Natural killer cell treated with Interleukin-12 subunit alpha and Interleukin-12 subunit beta and Interleukin-15 and Interleukin-18, amount 100 ng/mL, for 72 hours (primary cell): ENCODE measurements around the gene SMIM1. TPM values are rescaled to one million over a fixed set of nuclear protein-coding genes. Genes with fewer than 3 reads are reported as not detected.

ENCODE experiments used
- ATAC-seq, 2 donors: fragments of 150-1000 bp; cut with Tn5 transposase in 1 of 2; sonication (Bioruptor Pico), chemical (Tn5 transposase) in 1 of 2; 2 replicates each; pipeline ENCODE4 v1.10.0; 2021
- DNase-seq: peaks from one replicate; pipeline ENCODE4 v3.0.0; 2022; ENCODE audit warnings: low spot score
- H3K27ac Mint-ChIP-seq, 2 donors: 1 replicate in 1 of 2; 2 replicates in 1 of 2; pipeline ENCODE4 v1.8.0; 2022; ENCODE audit warnings: mixed read lengths in 2 of 2, mild to moderate bottlenecking in 1 of 2, moderate library complexity in 1 of 2
- H3K27me3 Mint-ChIP-seq, 2 donors: 1 replicate in 1 of 2; 2 replicates in 1 of 2; pipeline ENCODE4 v1.8.0; 2022; ENCODE audit warnings: mixed read lengths in 2 of 2
- H3K36me3 Mint-ChIP-seq: one replicate; pipeline ENCODE4 v1.8.0; 2022; ENCODE audit warnings: mixed read lengths
- H3K4me1 Mint-ChIP-seq, 2 donors: 1 replicate in 1 of 2; 2 replicates in 1 of 2; pipeline ENCODE4 v1.8.0; 2022; ENCODE audit warnings: low read depth in 2 of 2, mixed read lengths in 2 of 2, mild to moderate bottlenecking in 1 of 2
- H3K4me3 Mint-ChIP-seq: one replicate; pipeline ENCODE4 v1.8.0; 2022; ENCODE audit warnings: mixed read lengths
- H3K9me3 Mint-ChIP-seq: 2 replicates; pipeline ENCODE4 v1.8.0; 2022; ENCODE audit warnings: mixed read lengths
- total RNA-seq, 2 donors: library from RNA; stranded (reverse); gene quantifications; one replicate each; pipeline ENCODE4 v1.2.3, GENCODE V29; 2022

SMIM1 gene
- total RNA-seq, 2 donors from 2014 or later = not detected

DNA sequence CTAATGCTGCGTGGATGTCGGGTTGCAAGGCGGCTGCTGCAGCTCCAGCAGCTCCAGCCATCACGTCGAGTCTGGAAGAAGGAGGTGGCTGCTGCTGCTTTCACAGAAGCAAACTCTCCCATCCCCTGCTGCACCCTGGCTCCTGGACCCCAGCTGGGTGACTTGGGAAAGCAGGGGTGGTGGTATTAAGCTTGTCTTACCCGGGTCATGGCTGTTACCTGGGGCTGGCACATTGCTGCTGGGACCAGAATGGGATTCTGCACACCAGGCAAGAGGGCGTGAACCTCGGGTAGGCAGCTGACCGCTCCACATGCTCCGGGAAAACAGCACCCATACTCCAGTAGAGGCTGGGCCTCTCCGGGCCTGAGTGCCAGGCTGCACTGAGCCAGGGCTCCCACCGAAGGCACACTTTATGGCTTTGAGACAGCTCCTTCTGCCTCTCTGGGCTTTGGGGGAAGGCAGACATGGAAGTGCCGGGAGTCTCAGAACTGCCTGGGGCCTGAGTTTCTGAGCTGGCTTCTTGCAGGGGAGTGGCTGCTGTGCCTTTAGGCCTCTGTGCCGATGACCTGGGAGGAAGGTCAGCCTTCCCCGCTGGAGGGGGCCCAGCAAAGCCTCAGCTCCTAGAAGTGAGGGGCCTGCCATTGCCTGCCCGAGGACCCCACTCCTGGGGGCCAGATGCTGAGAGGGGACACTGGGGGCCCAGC, 1.2 kb downstream of the SMIM1 start:
- ATAC-seq = no peak

DNA sequence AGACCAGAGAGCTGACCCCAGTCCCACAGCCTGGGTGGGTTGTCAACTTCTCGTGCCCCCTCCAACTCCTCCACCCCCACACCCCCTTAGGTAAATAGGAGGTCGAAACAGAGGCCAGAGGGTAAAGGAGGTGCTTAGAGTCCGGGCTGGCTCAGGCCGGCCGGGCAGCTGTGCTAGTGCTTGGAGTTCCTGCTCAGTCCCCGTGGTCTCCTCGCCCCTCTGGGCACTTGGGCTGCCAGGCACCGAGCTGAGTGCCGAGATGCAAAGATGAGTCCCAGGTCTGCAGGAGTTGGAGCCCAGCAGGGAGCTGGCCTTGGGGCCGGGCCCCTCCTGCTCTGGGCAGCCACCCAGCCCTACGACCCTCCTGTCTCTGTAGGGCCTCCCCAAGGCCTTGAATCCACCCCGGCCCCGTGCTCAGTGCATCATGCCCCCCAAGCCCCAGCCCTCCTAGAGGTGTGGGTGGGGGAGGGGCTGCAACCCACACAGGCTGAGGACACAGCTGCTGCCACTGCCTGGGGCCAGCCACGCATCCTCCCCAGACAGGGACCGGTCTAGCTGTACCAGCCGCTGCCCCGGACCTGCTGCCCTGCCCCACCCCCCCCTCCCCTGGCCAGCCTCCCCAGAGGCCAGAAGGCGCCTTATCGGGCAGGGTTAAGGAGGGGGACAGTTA, 1.9 kb downstream of the SMIM1 start:
- Mint-ChIP-seq H3K27me3 (no peaks in the 10 kb centered on the region), H3K36me3 (no peaks in the 10 kb centered on the region), H3K27ac (no peak overlapping the region), H3K9me3 (no peaks in the 10 kb centered on the region), H3K4me1 (peaks cover 0 to 3% of the 10 kb centered on the region in 2 donors), H3K4me3 (no peak overlapping the region)
- ATAC-seq (no peak), DNase-seq (peak; percentile 54)

More for the DNA sequence above, 1.2 kb downstream of the SMIM1 start:
- H3K36me3 Mint-ChIP-seq = no peaks in the 10 kb centered on the region
- peak; percentile 44 for DNase-seq
- no peaks in the 10 kb centered on the region for H3K27me3 Mint-ChIP-seq
- no peak overlapping the region for H3K4me3 Mint-ChIP-seq
- H3K27ac Mint-ChIP-seq = no peak overlapping the region
- H3K4me1 Mint-ChIP-seq = peaks cover 0 to 3% of the 10 kb centered on the region in 2 donors
- H3K9me3 Mint-ChIP-seq = no peaks in the 10 kb centered on the region

DNA sequence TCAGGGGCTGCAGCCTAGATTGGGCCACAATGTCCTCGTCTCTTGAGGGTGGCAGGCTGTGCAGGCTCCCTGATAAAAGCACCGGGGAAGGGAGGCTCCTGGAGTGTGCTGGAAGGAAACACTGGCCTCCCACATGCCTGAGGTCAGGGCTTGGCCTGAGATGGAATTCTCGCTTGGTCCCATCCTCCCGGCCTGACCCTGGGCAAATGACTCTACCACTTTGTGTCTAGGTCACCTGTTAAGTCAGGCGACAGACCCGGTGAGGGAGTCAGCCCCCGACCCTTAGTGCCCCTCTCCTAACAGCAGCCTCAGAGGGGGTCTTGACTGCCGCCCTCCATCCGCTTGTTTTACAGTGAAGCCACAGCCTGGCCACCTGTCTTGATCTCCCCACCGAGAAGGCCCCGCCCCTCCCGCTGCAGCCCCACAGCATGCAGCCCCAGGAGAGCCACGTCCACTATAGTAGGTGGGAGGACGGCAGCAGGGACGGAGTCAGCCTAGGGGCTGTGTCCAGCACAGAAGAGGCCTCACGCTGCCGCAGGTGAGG, 2.5 kb downstream of the SMIM1 start:
- DNase-seq = peak; percentile 45
- Mint-ChIP-seq H3K27ac (no peak overlapping the region), H3K27me3 (no peaks in the 10 kb centered on the region), H3K9me3 (no peaks in the 10 kb centered on the region), H3K4me3 (no peak overlapping the region), H3K4me1 (peaks cover 0 to 3% of the 10 kb centered on the region in 2 donors), H3K36me3 (peaks cover 4% of the 10 kb centered on the region)
- ATAC-seq = no peak

DNA sequence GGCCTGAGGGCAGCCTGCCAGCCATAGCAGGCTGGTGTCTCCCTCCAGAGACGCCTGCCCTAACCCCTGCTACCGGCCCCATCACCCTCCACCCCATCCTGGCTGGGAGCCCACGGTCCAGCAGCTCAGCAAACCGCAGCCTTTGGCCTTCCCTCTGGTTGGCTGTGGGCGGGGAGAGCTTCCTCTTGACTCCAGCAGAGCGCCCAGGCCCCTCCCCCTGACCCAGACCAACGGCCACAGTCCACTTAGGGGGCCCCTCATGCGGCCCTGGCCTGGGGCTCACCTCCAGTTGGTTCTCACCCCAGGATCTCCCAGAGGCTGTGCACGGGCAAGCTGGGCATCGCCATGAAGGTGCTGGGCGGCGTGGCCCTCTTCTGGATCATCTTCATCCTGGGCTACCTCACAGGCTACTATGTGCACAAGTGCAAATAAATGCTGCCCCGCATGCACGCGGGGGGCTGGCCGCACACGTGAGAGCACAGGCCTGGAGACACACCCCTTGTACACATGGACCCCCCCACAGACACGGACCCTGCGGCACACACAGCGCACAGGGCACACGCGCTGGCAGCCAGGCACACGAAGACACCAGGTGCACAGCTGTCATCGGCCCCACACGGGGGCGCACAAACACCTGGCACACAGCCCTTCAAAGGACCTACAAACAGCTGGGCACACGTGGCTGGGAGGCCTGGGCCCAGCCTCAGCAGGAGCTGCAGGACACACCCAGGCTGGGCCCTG, 3.1 kb downstream of the SMIM1 start:
- no peaks in the 10 kb centered on the region for H3K27me3 Mint-ChIP-seq
- peaks cover 0 to 3% of the 10 kb centered on the region in 2 donors for H3K4me1 Mint-ChIP-seq
- H3K27ac Mint-ChIP-seq = no peak overlapping the region
- no peaks in the 10 kb centered on the region for H3K9me3 Mint-ChIP-seq
- no peak for DNase-seq
- peak in 1 of 2 donors; percentile 10 for ATAC-seq
- peaks cover 8% of the 10 kb centered on the region for H3K36me3 Mint-ChIP-seq
- no peak overlapping the region for H3K4me3 Mint-ChIP-seq

DNA sequence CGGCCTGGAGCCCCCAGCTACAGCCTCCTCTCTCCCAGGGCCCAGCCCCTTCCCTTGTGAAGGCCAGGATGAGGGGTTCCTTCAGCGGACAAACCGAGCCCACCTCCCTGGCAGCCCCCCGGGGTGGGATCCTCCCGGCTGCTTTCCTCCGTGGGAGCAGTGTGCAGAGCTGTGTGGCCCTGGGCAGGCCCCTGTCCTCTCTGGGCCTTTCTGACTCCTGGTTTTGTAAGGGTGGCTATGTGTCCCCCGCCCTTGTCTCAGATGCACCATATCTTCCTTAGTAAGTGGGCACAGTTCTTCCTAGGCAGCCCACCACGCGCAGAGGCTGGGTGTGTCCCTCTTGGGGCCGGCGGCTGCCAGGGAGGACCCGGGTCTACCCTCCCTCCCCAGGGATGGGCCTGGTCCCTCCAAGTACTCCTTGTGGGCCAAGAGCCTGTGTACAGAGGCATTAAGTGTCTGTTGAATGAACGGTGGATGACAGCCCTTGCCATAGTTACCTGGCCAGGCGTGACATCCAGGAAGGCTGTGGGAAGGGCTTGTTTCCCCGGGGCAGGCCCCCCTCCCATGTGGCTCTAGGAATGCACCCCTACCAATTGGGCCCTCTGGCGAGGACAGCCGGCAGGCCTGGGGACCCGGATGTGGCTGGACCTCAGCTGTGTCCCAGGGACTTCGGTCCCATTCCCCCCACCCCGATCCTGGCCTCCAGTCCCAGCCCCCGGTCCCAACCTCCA, 3.8 kb downstream of the SMIM1 start:
- H3K27me3 Mint-ChIP-seq = no peaks in the 10 kb centered on the region
- H3K27ac Mint-ChIP-seq = no peak overlapping the region
- no peaks in the 10 kb centered on the region for H3K9me3 Mint-ChIP-seq
- ATAC-seq (no peak), DNase-seq (no peak)
- H3K4me3 Mint-ChIP-seq = no peak overlapping the region
- H3K4me1 Mint-ChIP-seq = peaks cover 0 to 3% of the 10 kb centered on the region in 2 donors
- H3K36me3 Mint-ChIP-seq = peaks cover 8% of the 10 kb centered on the region

DNA sequence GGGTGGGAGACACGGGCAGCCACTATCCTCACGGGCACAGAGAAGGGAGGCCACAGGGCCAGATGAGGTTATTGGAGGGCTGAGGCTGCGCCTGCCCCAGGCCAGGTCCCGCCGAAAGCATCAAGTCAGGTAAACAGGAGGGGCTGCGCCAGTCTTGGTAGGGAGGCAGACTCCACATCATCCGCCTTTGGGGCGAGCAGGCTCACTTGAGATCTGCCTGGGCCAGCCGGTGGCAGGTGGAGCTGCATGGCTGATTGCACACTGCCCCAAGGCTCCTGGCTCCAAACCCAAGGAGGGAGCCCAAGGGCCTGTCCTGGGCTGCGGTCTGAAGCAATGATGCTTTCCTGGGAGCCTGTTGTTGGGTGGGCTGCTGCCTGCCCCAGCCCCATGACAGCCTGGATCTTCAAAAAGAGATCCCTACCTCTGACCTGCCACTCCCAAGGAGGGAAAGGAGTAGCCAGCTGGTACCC, 4.6 kb downstream of the SMIM1 start:
- no peak overlapping the region for H3K4me3 Mint-ChIP-seq
- DNase-seq (no peak), ATAC-seq (no peak)
- peaks cover 8% of the 10 kb centered on the region for H3K36me3 Mint-ChIP-seq
- H3K9me3 Mint-ChIP-seq = no peaks in the 10 kb centered on the region
- H3K4me1 Mint-ChIP-seq = peaks cover 0 to 3% of the 10 kb centered on the region in 2 donors
- no peaks in the 10 kb centered on the region for H3K27me3 Mint-ChIP-seq
- no peak overlapping the region for H3K27ac Mint-ChIP-seq

DNA sequence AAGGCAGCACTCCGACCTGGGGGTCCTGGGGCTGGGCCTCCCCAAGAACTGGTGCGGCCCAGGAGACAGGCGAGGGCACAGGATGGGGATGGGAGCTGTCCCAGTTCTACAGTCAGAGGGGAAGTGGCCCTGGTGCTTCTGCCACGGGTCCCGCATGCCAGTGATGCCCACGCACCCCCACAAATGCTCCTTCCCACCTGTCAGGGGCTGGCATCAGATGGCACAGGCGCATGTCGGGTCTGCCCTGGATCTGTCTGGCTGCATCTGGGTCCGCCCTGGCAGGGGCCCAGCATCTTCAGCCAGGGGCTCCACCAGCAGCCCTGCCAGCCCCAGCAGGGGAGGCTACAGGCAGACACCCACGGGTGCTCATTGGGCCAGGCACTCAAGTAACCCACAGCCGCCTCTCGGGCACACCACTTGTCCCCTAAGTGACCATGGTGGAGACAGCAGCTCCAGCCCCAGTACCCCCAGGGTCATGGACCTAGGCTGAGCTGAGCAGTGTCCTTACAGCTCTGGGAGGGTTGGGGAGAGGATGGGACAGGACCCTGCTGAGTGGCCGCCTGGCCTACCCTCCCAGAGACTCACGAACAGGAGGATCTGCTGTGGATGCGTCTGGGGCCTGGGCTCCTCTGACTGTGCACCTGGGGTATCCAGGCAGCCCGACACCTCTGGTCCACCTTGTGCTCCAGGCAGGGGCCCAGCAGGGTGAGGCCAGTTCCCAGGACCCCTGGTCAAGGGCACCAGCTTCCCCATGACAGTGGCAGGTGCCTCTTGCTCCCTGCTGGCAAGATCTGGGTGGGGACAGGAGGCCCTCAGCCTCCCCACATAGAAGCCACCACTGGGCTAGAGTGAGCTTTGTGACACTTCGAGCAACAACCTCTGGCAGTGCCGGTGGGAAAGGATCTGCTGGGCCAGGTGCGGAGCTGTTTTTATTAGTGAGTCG, 5.4 kb downstream of the SMIM1 start:
- DNase-seq = no peak
- peaks cover 8% of the 10 kb centered on the region for H3K36me3 Mint-ChIP-seq
- no peak overlapping the region for H3K27ac Mint-ChIP-seq
- peaks cover 0 to 3% of the 10 kb centered on the region in 2 donors for H3K4me1 Mint-ChIP-seq
- H3K27me3 Mint-ChIP-seq = no peaks in the 10 kb centered on the region
- H3K9me3 Mint-ChIP-seq = no peaks in the 10 kb centered on the region
- no peak overlapping the region for H3K4me3 Mint-ChIP-seq
- ATAC-seq = no peak

DNA sequence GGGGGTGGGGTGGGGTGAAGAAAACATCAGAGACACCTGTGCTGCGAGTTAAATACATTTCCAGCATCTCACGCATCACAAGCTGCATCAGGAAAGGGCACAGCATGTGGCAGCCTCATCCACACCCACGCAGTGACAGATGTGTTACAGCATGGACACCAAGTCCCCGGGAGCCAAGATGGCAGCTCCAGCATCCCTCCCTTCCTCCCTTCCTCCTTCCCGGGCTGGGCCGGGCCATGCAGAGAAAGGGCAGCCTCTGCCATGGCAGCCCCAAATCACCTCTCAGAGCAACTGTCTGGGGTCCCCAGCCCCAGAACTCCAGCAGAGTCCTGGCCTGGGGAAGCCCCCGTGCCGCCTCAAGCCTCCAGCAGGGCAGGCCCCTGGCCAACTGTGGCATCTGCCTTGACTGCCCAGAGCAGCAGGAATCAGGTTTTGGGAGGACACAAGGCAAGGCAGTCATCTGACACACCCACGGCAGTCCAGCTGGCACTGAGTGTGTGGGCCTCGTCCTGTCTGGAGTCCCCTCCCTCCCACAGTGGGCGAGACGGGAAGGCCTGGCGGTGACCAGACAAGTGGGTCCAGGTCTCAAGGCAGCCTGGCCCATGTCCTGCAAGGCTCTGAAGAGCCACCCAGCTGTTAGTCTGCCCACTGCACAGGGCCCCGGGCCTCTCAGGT, 6.2 kb downstream of the SMIM1 start:
- no peak overlapping the region for H3K27ac Mint-ChIP-seq
- H3K36me3 Mint-ChIP-seq = peaks cover 8% of the 10 kb centered on the region
- DNase-seq = peak; percentile 48
- H3K9me3 Mint-ChIP-seq = no peaks in the 10 kb centered on the region
- H3K27me3 Mint-ChIP-seq = no peaks in the 10 kb centered on the region
- H3K4me1 Mint-ChIP-seq = peaks cover 0 to 3% of the 10 kb centered on the region in 2 donors
- no peak for ATAC-seq
- no peak overlapping the region for H3K4me3 Mint-ChIP-seq

DNA sequence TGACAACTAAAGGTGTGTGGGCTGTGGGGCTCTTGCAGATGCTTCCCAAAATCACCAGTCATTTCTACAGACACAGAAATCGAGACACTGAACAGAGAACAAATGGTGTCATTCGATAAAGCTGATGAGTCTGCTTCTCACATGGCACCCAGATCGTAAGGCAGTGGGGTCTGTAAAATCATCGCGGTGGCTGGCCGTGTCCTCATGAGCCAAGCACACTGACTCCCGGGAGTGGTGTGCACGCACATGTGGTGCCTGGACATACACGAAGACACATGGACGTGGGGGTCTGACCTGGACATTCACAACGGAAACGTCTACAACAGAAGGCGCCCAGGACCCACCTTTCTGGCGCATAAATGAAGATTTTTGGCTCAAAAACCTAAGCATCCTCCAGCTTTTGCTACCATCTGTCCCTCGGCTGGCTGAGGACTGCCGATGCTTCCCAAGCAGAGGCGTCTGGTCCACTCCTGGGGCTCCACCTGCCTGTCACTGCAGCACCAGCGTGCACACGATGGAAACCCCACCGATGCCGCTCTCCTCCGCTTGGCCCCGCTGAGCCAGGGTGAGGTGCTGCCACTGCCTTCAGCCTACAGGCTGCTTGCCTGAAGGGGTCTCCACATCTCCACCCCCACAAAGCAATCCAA, 6.8 kb downstream of the SMIM1 start:
- ATAC-seq = no peak
- Mint-ChIP-seq H3K4me3 (no peak overlapping the region), H3K36me3 (peaks cover 8% of the 10 kb centered on the region), H3K27ac (no peak overlapping the region), H3K27me3 (no peaks in the 10 kb centered on the region), H3K4me1 (peaks cover 0 to 3% of the 10 kb centered on the region in 2 donors), H3K9me3 (no peaks in the 10 kb centered on the region)
- no peak for DNase-seq

DNA sequence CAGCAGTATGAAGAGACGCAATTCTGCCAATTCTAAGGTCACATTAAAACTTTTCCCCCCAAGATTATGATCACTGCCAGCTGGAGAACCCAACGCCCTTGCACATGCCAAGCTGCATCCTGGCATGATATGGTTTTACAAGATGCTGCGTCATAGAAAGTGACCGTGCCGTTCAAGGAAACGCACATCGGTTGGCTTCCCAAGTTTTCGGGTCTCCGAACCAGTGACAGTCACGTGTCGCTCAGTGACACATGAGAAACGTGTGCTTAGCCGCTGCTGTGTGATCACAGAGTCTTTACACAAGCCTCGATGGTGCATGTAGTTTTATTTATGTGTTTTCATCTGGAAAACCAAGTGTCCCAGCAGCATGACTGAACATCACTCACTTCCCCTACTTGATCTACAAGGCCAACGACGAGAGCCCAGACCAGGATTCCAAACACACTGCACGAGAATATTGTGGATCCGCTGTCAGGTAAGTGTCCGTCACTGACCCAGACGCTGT, 7.4 kb downstream of the SMIM1 start:
- no peak overlapping the region for H3K4me3 Mint-ChIP-seq

DNA sequence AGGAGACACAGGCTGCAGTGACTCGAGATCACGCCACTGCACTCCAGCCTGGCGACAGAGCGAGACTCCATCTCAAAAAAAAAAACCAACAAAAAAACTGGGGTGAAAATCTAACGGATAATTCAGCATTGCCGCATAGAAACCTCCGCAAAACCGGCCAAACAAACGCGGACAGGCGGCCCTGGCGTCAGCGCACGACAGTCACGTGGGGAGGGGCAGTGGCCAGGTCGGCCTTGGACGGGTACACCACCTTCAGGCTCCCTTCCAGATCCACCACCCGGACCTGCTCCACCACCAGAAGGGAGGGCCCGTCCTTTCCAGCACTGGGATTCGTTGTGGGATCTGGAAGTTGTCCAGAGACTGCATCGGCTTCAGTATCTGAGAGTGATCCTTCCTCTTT, 8.4 kb downstream of the SMIM1 start:
- DNase-seq (no peak), ATAC-seq (no peak)
- peaks cover 12% of the 10 kb centered on the region for H3K36me3 Mint-ChIP-seq
- no peaks in the 10 kb centered on the region for H3K9me3 Mint-ChIP-seq
- H3K4me3 Mint-ChIP-seq = no peak overlapping the region
- no peaks in the 10 kb centered on the region for H3K27me3 Mint-ChIP-seq
- peaks cover 0 to under 1% of the 10 kb centered on the region in 2 donors for H3K4me1 Mint-ChIP-seq
- no peak overlapping the region for H3K27ac Mint-ChIP-seq

More for the DNA sequence above, 7.4 kb downstream of the SMIM1 start:
- Mint-ChIP-seq H3K27ac (peak overlapping the region in 1 of 2 donors; percentile 29), H3K27me3 (no peaks in the 10 kb centered on the region), H3K9me3 (no peaks in the 10 kb centered on the region), H3K36me3 (peaks cover 8% of the 10 kb centered on the region), H3K4me1 (peaks cover 0 to 3% of the 10 kb centered on the region in 2 donors)
- ATAC-seq (no peak), DNase-seq (no peak)
